ENCODE results near the gene RAD54L2. TPM values are rescaled to one million over a fixed set of nuclear protein-coding genes. Genes with fewer than 3 reads are reported as not detected.

Gene RAD54L2
- total RNA-seq, 4 donors from 2014 or later, result 5.9 to 43.4 (median 19.1) TPM

GRCh38 chr3:51581524-51581923, 43.0 kb downstream of the RAD54L2 start:
- no peaks in the 10 kb centered on the region for H3K4me1 ChIP-seq
- no peaks in the 10 kb centered on the region for H3K27me3 ChIP-seq
- intact Hi-C loops (cut with DNase I; ENCODE audit: low total_unique reads), result no loop called here
- H3K9me3 ChIP-seq, result no peaks in the 10 kb centered on the region
- H3K27ac ChIP-seq, result no peak overlapping the region
- no peaks in the 10 kb centered on the region for H3K36me3 ChIP-seq
- TF ChIP-seq POLR2A (IDR thresholded peaks at IDR 0.05), result no peak
- TF ChIP-seq CTCF (IDR thresholded peaks at IDR 0.05), result no peak
- DNase-seq, result no peak
- no peak overlapping the region for H3K4me3 ChIP-seq

DNA sequence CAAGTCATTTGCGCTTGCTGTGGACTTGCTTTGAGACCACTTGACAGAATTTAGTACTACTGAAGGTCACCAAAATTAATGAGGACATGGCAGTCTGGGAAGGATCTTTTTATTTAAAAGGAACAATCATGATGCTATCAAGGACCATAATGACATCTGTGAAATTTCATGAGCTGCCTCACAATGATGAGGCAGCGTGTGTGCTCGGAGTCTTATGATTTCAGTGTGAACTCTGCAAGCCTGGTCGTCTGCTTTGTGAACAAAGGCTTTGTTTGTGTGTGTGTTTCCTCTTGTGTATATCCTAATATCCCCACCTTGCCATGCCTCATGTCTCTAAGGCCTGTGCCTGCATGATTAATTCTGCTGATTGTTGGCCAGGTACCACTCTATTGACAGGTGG, 46.7 kb downstream of the RAD54L2 start:
- H3K27ac ChIP-seq, result no peak overlapping the region
- no peaks in the 10 kb centered on the region for H3K27me3 ChIP-seq
- intact Hi-C loops (cut with DNase I; ENCODE audit: low total_unique reads), result no loop called here
- H3K4me3 ChIP-seq, result no peak overlapping the region
- no peaks in the 10 kb centered on the region for H3K4me1 ChIP-seq
- no peaks in the 10 kb centered on the region for H3K9me3 ChIP-seq
- DNase-seq, result no peak
- no peak for TF ChIP-seq CTCF (IDR thresholded peaks at IDR 0.05)
- no peak for TF ChIP-seq POLR2A (IDR thresholded peaks at IDR 0.05)
- H3K36me3 ChIP-seq, result no peaks in the 10 kb centered on the region

GRCh38 chr3:51585871-51586270, 47.4 kb downstream of the RAD54L2 start:
- Histone ChIP-seq H3K9me3 (no peaks in the 10 kb centered on the region), H3K4me3 (no peak overlapping the region), H3K4me1 (no peaks in the 10 kb centered on the region), H3K36me3 (no peaks in the 10 kb centered on the region), H3K27ac (no peak overlapping the region), H3K27me3 (no peaks in the 10 kb centered on the region)
- TF ChIP-seq POLR2A (IDR thresholded peaks at IDR 0.05), result no peak
- TF ChIP-seq CTCF (IDR thresholded peaks at IDR 0.05), result no peak
- intact Hi-C loops (cut with DNase I; ENCODE audit: low total_unique reads), result no loop called here
- DNase-seq, result no peak

Other genes starting within 250 kb of the RAD54L2 start
- 10 to 100 TPM; 14.7 to 60.6 (median 28.8) TPM for gene MANF, start 153.4 kb upstream of the RAD54L2 start, total RNA-seq
- gene RBM15B, start 147.4 kb upstream of the RAD54L2 start, total RNA-seq, result 10 to 100 TPM; 21.2 to 38.9 (median 28.1) TPM
- gene DCAF1, start 38.7 kb upstream of the RAD54L2 start, total RNA-seq, result 10 to 100 TPM in 3 of 4 donors, 1 to 10 TPM in 1; 7.9 to 24.7 (median 16.1) TPM
- 10 to 100 TPM; 35.3 to 74.8 (median 48.8) TPM for gene TEX264, start 132.5 kb downstream of the RAD54L2 start, total RNA-seq
- gene GRM2, start 168.3 kb downstream of the RAD54L2 start, total RNA-seq, result 1 to 10 TPM in 1 of 4 donors, under 1 TPM in 2, not detected in 1; 0.30 to 1.8 (median 0.48) TPM
- gene IQCF6, start 240.5 kb downstream of the RAD54L2 start, total RNA-seq, result not detected

Measured in uterus (tissue), 4 donors.